MM.1S (cell line): ENCODE results near the gene UBN2.

ENCODE experiments used
- DNase-seq: peaks from one replicate; pipeline ENCODE4 v3.0.0-alpha.2; 2015
- H2AFZ ChIP-seq: fragments of 300-600 bp; sonication (generic); 2 replicates; pipeline ENCODE4 v1.6.0; 2016; ENCODE audit warnings: antibody characterized with exemption, low read length
- H3F3A ChIP-seq: fragments of 300-600 bp; sonication (generic); 2 replicates; pipeline ENCODE4 v1.6.1; 2016; ENCODE audit warnings: mild to moderate bottlenecking, antibody characterized with exemption, low read length, moderate library complexity, mixed read lengths; ENCODE audit not compliant: insufficient read depth
- H3K27ac ChIP-seq: fragments of 300-600 bp; sonication (generic); 2 replicates; pipeline ENCODE4 v1.5.1; 2016; ENCODE audit warnings: mild to moderate bottlenecking, low read length
- H3K27me3 ChIP-seq: fragments of 300-600 bp; sonication (generic); replicated peaks from 2 replicates; pipeline ENCODE4 v1.6.0; 2016; ENCODE audit warnings: low read length; ENCODE audit not compliant: insufficient read depth
- H3K36me3 ChIP-seq: fragments of 300-600 bp; sonication (generic); replicated peaks from 2 replicates; pipeline ENCODE4 v1.6.1; 2016; ENCODE audit warnings: mild to moderate bottlenecking, low read length, mixed read lengths; ENCODE audit not compliant: insufficient read depth
- H3K4me1 ChIP-seq: fragments of 300-600 bp; sonication (generic); 2 replicates; pipeline ENCODE4 v1.6.1; 2016; ENCODE audit warnings: low read length, mixed read lengths
- H3K4me2 ChIP-seq: fragments of 300-600 bp; sonication (generic); 2 replicates; pipeline ENCODE4 v1.6.0; 2016; ENCODE audit warnings: low read depth, low read length
- H3K4me3 ChIP-seq: fragments of 300-600 bp; sonication (generic); 2 replicates; pipeline ENCODE4 v1.5.1; 2016; ENCODE audit warnings: low read length, mixed read lengths
- H3K79me2 ChIP-seq: fragments of 300-600 bp; sonication (generic); 2 replicates; pipeline ENCODE4 v1.6.1; 2016; ENCODE audit warnings: mixed run types, low read length, mixed read lengths
- H3K9ac ChIP-seq: fragments of 300-600 bp; sonication (generic); 2 replicates; pipeline ENCODE4 v1.6.1; 2016; ENCODE audit warnings: low read length, mixed read lengths
- H3K9me2 ChIP-seq: fragments of 300-600 bp; sonication (generic); replicated peaks from 2 replicates; pipeline ENCODE4 v1.6.1; 2016; ENCODE audit warnings: mild to moderate bottlenecking, low read length, mixed read lengths; ENCODE audit not compliant: insufficient read depth
- H3K9me3 ChIP-seq: fragments of 300-600 bp; sonication (generic); replicated peaks from 2 replicates; pipeline ENCODE4 v1.6.1; 2016; ENCODE audit warnings: mild to moderate bottlenecking, low read length, mixed read lengths; ENCODE audit not compliant: insufficient read depth
- H4K20me1 ChIP-seq: fragments of 300-600 bp; sonication (generic); 2 replicates; pipeline ENCODE4 v1.6.1; 2016; ENCODE audit warnings: mild to moderate bottlenecking, low read length, moderate library complexity, mixed read lengths; ENCODE audit not compliant: insufficient read depth
- EZH2 ChIP-seq: fragments of 300-600 bp; sonication (generic); optimal IDR thresholded peaks from 2 replicates; pipeline ENCODE3; 2017; ENCODE audit warnings: low read depth, mild to moderate bottlenecking, antibody characterized with exemption, low read length, mixed read lengths
- EZH2phosphoT487 ChIP-seq: fragments of 300-600 bp; sonication (generic); IDR thresholded peaks from 2 replicates; pipeline ENCODE4 v1.6.1; 2018; ENCODE audit warnings: antibody characterized with exemption, low read length
- TF ChIP-seq, protein P1 (sequence below): fragments of 300-600 bp; sonication (generic); IDR thresholded peaks from 2 replicates; pipeline ENCODE4 v1.5.1; 2016; ENCODE audit warnings: antibody characterized with exemption, low read length, mixed read lengths

Gene UBN2

GRCh38 chr7:139354729-139355128, 123.7 kb downstream of the UBN2 start:
- Histone ChIP-seq H3K9ac (no peak overlapping the region), H3K4me3 (no peak overlapping the region), H3K9me2 (no peaks in the 10 kb centered on the region), H3K9me3 (no peaks in the 10 kb centered on the region), H3K4me2 (no peak overlapping the region), H3K27ac (no peak overlapping the region), H3F3A (peaks cover 18% of the 10 kb centered on the region), H3K27me3 (no peaks in the 10 kb centered on the region), H3K36me3 (no peaks in the 10 kb centered on the region), H2AFZ (no peak overlapping the region), H3K79me2 (peaks cover 6% of the 10 kb centered on the region; the same call in 1 of the 2 replicates), H3K4me1 (no peaks in the 10 kb centered on the region), H4K20me1 (no peaks in the 10 kb centered on the region)
- TF ChIP-seq EZH2phosphoT487 (no peak), EZH2 (no peak)
- TF ChIP-seq, protein P1, sequence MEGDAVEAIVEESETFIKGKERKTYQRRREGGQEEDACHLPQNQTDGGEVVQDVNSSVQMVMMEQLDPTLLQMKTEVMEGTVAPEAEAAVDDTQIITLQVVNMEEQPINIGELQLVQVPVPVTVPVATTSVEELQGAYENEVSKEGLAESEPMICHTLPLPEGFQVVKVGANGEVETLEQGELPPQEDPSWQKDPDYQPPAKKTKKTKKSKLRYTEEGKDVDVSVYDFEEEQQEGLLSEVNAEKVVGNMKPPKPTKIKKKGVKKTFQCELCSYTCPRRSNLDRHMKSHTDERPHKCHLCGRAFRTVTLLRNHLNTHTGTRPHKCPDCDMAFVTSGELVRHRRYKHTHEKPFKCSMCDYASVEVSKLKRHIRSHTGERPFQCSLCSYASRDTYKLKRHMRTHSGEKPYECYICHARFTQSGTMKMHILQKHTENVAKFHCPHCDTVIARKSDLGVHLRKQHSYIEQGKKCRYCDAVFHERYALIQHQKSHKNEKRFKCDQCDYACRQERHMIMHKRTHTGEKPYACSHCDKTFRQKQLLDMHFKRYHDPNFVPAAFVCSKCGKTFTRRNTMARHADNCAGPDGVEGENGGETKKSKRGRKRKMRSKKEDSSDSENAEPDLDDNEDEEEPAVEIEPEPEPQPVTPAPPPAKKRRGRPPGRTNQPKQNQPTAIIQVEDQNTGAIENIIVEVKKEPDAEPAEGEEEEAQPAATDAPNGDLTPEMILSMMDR: no peak
- DNase-seq: no peak

DNA sequence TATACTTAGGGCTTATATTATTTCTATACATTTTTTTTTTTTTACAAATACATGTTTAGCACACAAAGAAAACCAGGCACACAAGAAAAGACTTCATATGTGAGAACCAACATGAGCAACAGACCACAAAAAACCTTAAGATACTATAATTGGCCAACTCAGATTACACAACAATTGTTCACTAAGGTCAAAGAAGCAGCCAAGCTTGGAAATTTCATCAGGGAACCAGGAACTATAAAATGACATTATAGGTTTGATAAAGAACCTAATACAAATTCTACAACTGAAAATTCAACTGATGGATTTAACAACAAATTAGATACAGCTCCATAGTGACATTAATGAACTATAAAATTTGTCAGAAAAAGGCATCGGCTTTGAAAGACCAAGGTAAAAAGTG, 124.3 kb downstream of the UBN2 start:
- H3K4me3 ChIP-seq: no peak overlapping the region

More for the DNA sequence above, 124.3 kb downstream of the UBN2 start:
- H3K4me1 ChIP-seq: no peaks in the 10 kb centered on the region
- H3K36me3 ChIP-seq: no peaks in the 10 kb centered on the region
- no peaks in the 10 kb centered on the region for H4K20me1 ChIP-seq
- H3K4me2 ChIP-seq: no peak overlapping the region
- no peaks in the 10 kb centered on the region for H3K9me3 ChIP-seq
- H3K79me2 ChIP-seq: peaks cover 11% of the 10 kb centered on the region
- DNase-seq: no peak
- H3K9ac ChIP-seq: no peak overlapping the region
- H3K27me3 ChIP-seq: no peaks in the 10 kb centered on the region
- no peak overlapping the region for H3K27ac ChIP-seq
- TF ChIP-seq, protein P1: no peak
- no peak for TF ChIP-seq EZH2phosphoT487
- TF ChIP-seq EZH2: no peak
- no peak overlapping the region for H2AFZ ChIP-seq
- no peaks in the 10 kb centered on the region for H3K9me2 ChIP-seq
- H3F3A ChIP-seq: peaks cover 22% of the 10 kb centered on the region
